ENCODE data around the gene RIMBP2.

DNA sequence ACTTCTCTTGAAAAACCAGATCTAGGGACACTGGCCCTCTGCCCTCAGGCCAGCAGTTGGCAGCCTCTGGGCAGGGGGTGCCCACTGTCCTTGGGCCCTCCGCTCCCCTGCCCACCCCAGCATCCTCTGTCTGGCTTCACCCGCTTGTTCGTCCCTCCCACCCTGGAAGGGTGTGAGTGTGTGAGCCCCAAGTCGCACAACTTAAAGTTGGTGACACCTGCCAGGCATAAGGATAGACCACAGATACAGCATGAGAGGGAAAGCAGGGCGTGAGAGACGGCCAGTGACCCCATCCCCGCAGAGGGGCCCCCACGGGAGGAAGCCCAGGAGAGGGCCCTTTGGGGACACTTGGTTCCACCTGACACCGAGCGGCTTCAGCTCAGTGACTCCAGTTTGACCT lies 23.5 kb upstream of the RIMBP2 start:
- TF ChIP-seq, protein P1, sequence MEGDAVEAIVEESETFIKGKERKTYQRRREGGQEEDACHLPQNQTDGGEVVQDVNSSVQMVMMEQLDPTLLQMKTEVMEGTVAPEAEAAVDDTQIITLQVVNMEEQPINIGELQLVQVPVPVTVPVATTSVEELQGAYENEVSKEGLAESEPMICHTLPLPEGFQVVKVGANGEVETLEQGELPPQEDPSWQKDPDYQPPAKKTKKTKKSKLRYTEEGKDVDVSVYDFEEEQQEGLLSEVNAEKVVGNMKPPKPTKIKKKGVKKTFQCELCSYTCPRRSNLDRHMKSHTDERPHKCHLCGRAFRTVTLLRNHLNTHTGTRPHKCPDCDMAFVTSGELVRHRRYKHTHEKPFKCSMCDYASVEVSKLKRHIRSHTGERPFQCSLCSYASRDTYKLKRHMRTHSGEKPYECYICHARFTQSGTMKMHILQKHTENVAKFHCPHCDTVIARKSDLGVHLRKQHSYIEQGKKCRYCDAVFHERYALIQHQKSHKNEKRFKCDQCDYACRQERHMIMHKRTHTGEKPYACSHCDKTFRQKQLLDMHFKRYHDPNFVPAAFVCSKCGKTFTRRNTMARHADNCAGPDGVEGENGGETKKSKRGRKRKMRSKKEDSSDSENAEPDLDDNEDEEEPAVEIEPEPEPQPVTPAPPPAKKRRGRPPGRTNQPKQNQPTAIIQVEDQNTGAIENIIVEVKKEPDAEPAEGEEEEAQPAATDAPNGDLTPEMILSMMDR (IDR thresholded peaks at IDR 0.05) = no peak
- TF ChIP-seq EP300 (IDR thresholded peaks at IDR 0.05) = no peak
